Vagina (tissue), 2 donors: Measurements from ENCODE around the gene ASAP2. TPM values are rescaled to one million over a fixed set of nuclear protein-coding genes. Genes with fewer than 3 reads are reported as not detected.
"Not testable (repeated sequence)": the region's sequence is repeated elsewhere in the genome, so short reads cannot be mapped to it uniquely, and the experiment has no call there.

Experiments
- DNase-seq, 2 donors: peaks; one replicate each; pipeline ENCODE4 v3.0.0-alpha.2; 2017; ENCODE audit errors: extremely low spot score in 2 of 2
- H3K27ac ChIP-seq: fragments of 200-600 bp; sonication (generic); one replicate; pipeline ENCODE4 v1.5.1; 2019
- H3K27me3 ChIP-seq: fragments of 200-600 bp; sonication (generic); one replicate; pipeline ENCODE4 v1.5.1; 2019
- H3K36me3 ChIP-seq, 2 donors: fragments of 200-600 bp; sonication (generic); one replicate each; pipeline ENCODE4 v1.5.1; 2017 to 2019
- H3K4me1 ChIP-seq: fragments of 200-600 bp; sonication (generic); one replicate; pipeline ENCODE4 v1.5.1; 2019
- H3K4me3 ChIP-seq, 2 donors: fragments of 200-600 bp; sonication (generic); 1 replicate in 1 of 2; 2 replicates in 1 of 2; pipeline ENCODE4 v1.5.1; 2016 to 2019
- H3K9me3 ChIP-seq: fragments of 200-600 bp; sonication (generic); one replicate; pipeline ENCODE4 v1.5.1; 2019
- CTCF ChIP-seq, 3 experiments: fragments of 450-650 bp in 2 of 3; fragments of 200-600 bp in 1 of 3; sonication (generic) in 1 of 3; IDR thresholded peaks; one replicate each; pipeline ENCODE4 v1.5.1; 2017 to 2019; ENCODE audit warnings: antibody characterized with exemption in 3 of 3, mild to moderate bottlenecking in 2 of 3, moderate library complexity in 2 of 3
- POLR2A ChIP-seq, 2 donors: fragments of 450-650 bp; IDR thresholded peaks; one replicate each; pipeline ENCODE4 v1.6.1; 2017; ENCODE audit warnings: antibody characterized with exemption in 2 of 2, mild to moderate bottlenecking in 2 of 2, moderate library complexity in 2 of 2
- POLR2AphosphoS5 ChIP-seq, 2 donors: sonication (generic); formaldehyde crosslinking; IDR thresholded peaks; one replicate each; pipeline ENCODE4 v1.9.0; 2017; ENCODE audit warnings: antibody characterized with exemption in 2 of 2, mild to moderate bottlenecking in 2 of 2, low read depth in 1 of 2; ENCODE audit not compliant: insufficient read depth in 1 of 2
- intact Hi-C: fragments of 100-400 bp; cut with DNase I; formaldehyde crosslinking; loops from one replicate; pipeline ENCODE4 v1.15.1; 2023
- total RNA-seq: library from RNA; depleted of rRNA; stranded (reverse); fragments of >200 nt; gene quantifications from one replicate; pipeline ENCODE4 v1.2.3, GENCODE V29; 2016

The ASAP2 gene
- total RNA-seq, 1 donor from 2014 or later: 36.3 TPM

- Histone ChIP-seq H3K27ac (peak overlapping the region; percentile 56), H3K9me3 (no peaks in the 10 kb centered on the region), H3K36me3 (no peaks in the 10 kb centered on the region), H3K4me3 (no peak overlapping the region), H3K27me3 (no peaks in the 10 kb centered on the region), H3K4me1 (peaks cover 65% of the 10 kb centered on the region)
- intact Hi-C loops: no loop called here
- TF ChIP-seq POLR2A (IDR thresholded peaks at IDR 0.05): no peak
- no peak for TF ChIP-seq POLR2AphosphoS5 (IDR thresholded peaks at IDR 0.05; ENCODE audit: insufficient read depth in 1 of 2, low read depth in 1 of 2)
- TF ChIP-seq CTCF (IDR thresholded peaks at IDR 0.05): no peak
- DNase-seq: peak in 1 of 2 donors; percentile 74
Observed at GRCh38 chr2:9213477-9214051, 7.0 kb downstream of the ASAP2 start.

DNA sequence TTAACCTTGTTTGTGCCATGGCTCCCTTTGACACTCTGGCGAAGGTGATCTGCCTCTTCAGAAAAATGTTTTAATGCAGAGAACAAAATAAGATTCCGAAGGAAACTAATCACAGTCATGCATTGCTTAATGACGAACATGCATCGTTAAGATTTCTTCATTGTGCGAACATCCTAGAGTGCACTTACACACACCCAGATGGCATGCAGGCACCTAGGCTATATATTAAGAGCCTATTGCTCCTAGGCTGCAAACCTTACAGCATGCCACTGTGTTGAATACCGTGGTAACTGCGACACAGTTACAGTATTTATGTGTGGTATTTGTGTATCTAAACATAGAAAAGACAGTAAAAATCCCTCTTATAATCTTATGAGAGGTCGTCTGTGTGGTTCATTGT is 8.3 kb downstream of the ASAP2 start:
- intact Hi-C loops: no loop called here
- DNase-seq: peak in 1 of 2 donors; percentile 52
- Histone ChIP-seq H3K27ac (no peak overlapping the region), H3K9me3 (no peaks in the 10 kb centered on the region), H3K4me1 (peaks cover 60% of the 10 kb centered on the region), H3K27me3 (no peaks in the 10 kb centered on the region), H3K36me3 (no peaks in the 10 kb centered on the region), H3K4me3 (no peak overlapping the region)
- TF ChIP-seq CTCF (IDR thresholded peaks at IDR 0.05) (no peak), POLR2A (IDR thresholded peaks at IDR 0.05) (no peak), POLR2AphosphoS5 (IDR thresholded peaks at IDR 0.05; ENCODE audit: insufficient read depth in 1 of 2, low read depth in 1 of 2) (no peak)

- Histone ChIP-seq H3K4me1 (peaks cover 55% of the 10 kb centered on the region), H3K27ac (no peak overlapping the region), H3K27me3 (no peaks in the 10 kb centered on the region), H3K4me3 (no peak overlapping the region), H3K9me3 (no peaks in the 10 kb centered on the region), H3K36me3 (no peaks in the 10 kb centered on the region)
- TF ChIP-seq POLR2A (IDR thresholded peaks at IDR 0.05): no peak
- no peak for TF ChIP-seq CTCF (IDR thresholded peaks at IDR 0.05)
- TF ChIP-seq POLR2AphosphoS5 (IDR thresholded peaks at IDR 0.05; ENCODE audit: insufficient read depth in 1 of 2, low read depth in 1 of 2): no peak
- peak in 1 of 2 donors; percentile 29 for DNase-seq
- intact Hi-C loops: no loop called here
Observed at GRCh38 chr2:9215680-9216079, 9.1 kb downstream of the ASAP2 start.

- H3K27ac ChIP-seq, H3K4me3 ChIP-seq, H3K9me3 ChIP-seq, H3K27me3 ChIP-seq, intact Hi-C loops, DNase-seq, H3K36me3 ChIP-seq: not testable (repeated sequence)
- peaks cover 57% of the 10 kb centered on the region for H3K4me1 ChIP-seq
Observed at GRCh38 chr2:9216143-9216542, 9.5 kb downstream of the ASAP2 start.

GRCh38 chr2:9217838-9218770 is 11.5 kb downstream of the ASAP2 start:
- Histone ChIP-seq H3K4me1 (peaks cover 57% of the 10 kb centered on the region), H3K36me3 (no peaks in the 10 kb centered on the region), H3K27me3 (no peaks in the 10 kb centered on the region), H3K27ac (peak overlapping the region; percentile 27), H3K4me3 (no peak overlapping the region), H3K9me3 (no peaks in the 10 kb centered on the region)
- peak in 1 of 2 donors; percentile 70 for DNase-seq
- TF ChIP-seq CTCF (IDR thresholded peaks at IDR 0.05) (no peak), POLR2A (IDR thresholded peaks at IDR 0.05) (no peak), POLR2AphosphoS5 (IDR thresholded peaks at IDR 0.05; ENCODE audit: insufficient read depth in 1 of 2, low read depth in 1 of 2) (no peak)
- intact Hi-C loops: no loop called here
